ENCODE data around the gene SCARB1.

The SCARB1 gene

DNA sequence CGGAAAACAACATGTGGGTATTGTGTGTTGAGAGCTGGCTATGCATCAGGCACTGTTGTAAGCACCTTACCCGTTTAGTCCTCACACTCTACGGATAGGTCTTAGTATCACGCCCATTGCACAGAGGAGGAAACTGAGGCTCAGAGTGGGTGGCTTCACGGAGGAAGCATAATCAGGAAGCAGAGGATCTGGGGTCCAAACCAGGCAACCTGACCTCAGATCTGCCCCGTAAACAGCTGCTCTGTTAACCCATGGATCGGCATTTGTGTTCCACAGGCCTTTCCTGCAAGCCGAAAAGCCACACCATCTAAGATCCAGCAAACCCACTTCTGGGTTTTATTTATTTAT, 107.9 kb downstream of the SCARB1 start:
- DNase-seq: no peak

DNA sequence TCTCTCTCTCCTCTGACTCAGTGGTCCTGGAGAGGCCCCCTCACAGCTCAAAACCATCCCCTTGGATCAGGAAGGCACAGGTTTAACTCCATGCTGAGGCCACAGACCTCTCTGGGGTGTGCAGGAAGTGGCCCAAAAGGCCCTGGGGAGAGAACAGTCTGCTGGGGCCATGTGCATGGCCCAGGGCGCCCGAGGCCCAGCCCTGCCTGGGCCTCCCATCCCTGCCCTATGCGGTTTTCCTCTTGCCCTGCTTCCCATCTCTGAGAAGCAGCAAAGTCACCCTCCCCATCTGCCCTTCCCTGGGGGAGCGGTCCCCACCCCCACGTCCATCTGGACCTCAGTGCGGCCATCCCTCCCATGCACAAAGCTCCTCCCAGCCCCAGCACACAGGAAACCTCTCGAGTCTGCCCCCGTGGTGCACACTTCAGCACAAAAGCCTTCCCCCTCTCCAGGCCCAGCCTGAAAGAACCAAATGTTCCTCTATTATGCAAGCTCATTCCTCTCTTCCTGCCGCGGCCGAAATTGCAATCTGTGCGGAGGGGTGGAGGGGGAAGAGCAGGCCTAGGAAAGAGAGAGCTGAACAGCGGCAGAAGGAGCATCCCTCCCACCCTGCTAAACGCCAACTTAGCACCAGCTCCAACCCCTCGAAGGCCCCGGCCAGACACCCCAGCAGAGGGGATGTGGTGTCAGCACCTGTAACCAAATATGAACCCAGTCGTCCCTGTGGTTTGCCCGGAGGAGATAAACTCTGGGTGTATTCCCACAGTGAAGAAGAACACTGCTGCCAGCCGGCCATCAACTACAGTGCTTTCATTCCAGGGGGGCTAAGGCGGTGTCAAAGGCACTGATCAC, 108.5 kb downstream of the SCARB1 start:
- DNase-seq: no peak

DNA sequence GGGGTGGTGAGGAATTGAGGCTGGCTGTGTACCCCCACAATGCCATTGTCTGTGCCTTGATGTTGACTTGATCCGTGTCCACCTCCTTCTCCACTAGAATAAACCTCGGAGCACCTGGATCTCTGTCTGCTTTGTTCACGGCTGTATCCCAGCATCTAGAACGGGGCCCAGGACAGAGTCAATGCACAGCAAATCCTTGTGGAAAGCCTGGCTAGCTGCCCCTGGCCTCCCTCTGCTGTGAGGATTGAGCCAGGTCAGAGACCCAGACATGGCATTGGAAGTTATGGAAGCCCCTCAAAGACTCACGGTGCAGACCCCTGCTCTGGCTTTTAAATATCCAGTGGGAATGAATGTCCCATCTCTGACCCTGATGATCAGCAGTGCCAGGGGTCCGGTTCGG, 109.2 kb downstream of the SCARB1 start:
- no peak for DNase-seq

DNA sequence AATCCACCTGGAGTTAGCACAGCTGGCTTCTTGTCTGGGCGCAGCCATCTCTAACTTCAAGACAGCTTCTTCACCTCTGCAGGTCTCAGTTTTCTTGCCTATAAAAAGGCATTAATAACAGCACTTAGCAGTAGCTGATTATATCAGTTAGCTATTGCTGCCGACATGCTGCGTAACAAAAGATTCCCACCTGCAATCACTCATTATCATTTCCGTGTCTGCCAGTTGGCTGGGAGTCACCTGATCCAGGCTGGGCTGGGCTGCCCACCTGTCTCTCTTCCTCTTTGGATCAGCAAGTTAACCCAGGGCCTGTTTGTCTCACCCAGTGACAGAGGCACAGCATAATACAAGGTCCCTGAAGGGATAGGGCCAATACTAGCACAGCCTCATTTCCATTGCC, 109.7 kb downstream of the SCARB1 start:
- DNase-seq: no peak

DNA sequence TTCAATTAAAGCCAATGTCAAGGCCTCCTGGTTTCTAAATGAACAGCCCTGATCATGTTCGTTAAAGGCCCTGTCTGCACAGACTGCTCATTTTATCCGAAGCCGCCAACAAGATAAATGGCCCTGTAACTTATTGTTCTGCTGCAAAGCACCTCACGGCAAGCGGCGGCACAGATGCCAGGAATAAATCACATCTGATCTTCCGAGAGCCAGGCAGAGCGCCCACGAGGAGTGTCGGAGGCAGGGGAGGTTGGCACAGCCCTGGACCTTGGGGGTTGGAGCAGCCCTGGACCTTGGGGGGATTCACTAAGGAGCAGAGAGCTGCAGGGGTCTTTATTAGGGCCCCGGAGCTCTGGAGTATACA, 110.5 kb downstream of the SCARB1 start:
- DNase-seq: no peak

GRCh38 chr12:124752437-124753227, 111.0 kb downstream of the SCARB1 start:
- DNase-seq: no peak

- no peak for DNase-seq
Observed at GRCh38 chr12:124751654-124752355, 111.9 kb downstream of the SCARB1 start.

- no peak for DNase-seq
Observed at GRCh38 chr12:124750787-124751471, 112.7 kb downstream of the SCARB1 start.

- DNase-seq: no peak
Observed at GRCh38 chr12:124750149-124750656, 113.5 kb downstream of the SCARB1 start.

DNA sequence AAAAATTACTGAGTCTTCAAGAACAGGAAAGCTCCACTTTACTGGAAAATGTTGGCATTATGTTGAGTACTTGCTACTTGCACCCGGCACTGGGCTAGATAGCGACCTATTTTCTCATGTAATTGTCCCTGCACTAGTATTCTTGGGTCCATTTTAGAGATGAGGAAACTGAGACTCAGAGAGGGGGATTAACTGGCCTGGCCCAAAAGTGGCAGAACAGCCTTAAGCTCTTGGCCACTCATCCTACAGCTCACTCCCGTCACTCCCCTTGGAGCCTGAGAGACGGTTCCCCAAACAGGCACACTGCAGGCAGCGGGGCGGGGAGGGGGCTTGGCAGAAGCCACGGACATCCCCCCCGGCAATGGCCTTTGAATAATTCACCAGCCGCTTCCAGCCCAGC, 113.9 kb downstream of the SCARB1 start:
- no peak for DNase-seq

DNA sequence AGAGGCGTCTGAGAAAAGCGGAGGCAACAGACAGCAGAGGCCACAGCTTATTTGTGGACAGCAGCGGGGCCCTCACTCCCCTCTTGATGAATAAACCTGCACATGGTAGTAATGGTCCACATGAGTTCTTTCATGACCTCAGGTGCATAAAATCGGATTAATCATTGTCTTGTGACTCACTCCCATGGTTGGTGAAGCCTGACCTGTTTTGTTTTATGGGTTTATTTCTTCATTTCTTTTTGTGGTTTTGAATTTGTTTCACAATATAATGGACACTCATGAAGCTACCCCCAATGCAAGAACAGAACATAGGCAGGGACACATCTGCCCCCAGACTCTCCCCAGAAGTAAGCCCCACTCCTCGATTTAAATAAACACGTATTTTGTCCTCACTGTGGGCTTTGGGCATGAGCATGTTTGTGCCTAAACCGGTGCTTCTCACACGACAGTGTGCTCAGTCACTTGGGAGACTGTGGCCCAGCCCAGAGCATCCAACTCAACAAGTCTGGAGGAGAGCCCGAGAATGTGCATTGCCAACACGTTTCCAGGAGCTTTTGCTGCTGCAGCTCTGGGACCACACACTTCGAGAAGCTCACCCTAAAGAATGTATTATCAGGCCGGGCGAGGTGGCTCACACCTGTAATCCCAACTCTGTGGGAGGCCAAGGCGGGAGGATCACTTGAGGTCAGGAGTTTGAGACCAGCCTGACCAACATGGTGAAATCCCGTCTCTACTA, 116.1 kb downstream of the SCARB1 start:
- no peak for DNase-seq

DNA sequence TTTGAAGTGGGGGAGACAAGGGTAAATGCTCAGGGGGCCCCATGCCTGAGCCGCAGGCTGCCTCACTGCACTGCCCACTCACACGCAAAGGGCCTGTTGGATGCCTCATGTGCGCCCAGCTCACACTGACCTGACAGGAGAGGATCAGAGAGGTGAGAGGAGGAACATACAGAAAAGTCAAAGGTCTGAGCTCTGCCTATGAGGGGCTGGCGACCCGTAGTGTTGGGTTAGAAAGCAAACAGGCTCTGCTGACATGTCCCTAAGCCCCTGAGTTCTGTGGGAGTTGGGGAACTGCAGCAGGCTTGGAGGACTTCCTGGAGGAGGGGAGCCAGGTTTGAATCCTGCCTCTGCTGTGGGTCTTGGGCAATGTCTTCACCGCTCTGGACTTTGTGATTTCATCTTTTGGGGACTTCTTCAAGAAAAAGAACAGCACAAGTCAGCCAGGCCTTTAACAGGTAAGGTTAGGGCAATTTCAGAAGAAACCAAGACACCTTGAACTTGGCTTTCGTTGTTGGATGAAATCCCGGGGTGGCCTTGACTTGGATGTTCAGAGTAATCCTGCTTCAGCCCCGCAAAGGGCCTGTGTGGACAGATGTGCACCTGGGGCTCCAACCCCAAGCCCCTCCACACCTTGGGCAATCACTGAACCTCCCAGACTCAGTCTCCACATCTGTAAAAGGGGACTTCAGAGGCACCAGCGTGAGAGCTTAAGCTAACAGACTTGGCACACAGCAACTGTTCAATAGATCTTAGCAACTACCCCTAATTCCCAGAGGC, 116.8 kb downstream of the SCARB1 start:
- DNase-seq: no peak

- peak; percentile 80 for DNase-seq
Observed at GRCh38 chr12:124745891-124746570, 117.6 kb downstream of the SCARB1 start.

- no peak for DNase-seq
Observed at GRCh38 chr12:124745465-124745890, 118.2 kb downstream of the SCARB1 start.

- no peak for DNase-seq
Observed at GRCh38 chr12:124744659-124745464, 118.8 kb downstream of the SCARB1 start.

- no peak for DNase-seq
Observed at GRCh38 chr12:124744273-124744640, 119.4 kb downstream of the SCARB1 start.

DNA sequence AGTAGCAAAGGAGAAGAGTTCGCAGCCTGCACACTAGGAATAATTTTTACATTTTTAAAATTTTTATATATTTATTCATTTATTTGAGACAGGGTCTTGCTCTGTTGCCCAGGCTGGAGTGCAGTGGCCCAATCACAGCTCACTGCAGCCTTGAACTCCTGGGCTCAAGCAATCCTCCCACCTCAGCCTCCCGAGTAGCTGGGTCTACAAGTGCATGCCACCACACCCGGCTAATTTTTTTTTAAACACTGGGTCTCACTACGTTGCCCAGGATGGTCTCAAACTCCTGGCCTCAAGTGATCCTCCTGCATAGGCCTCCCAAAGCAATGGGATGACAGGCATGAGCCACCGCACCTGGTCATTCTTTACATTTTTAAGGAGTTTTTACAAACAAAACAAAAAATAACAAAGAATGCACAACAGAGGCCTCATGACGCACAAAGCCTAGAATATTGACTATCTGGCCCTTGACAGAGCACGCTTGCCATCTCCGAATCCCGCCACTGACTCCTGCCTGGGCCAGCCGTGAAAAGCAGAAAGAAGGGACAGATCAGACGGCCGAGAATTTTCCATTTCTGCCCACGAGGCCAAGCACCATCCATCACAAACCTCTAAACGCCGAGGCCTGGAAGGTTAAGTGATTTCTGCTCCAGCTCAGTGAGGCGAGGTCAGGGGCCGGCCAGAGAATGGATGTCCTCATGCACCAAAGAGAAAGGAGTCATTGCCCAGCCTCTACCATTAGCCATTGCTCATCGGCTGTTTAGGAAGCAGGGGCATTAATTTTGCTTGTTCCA, 120.0 kb downstream of the SCARB1 start:
- no peak for DNase-seq

GRCh38 chr12:124742678-124743077, 121.0 kb downstream of the SCARB1 start:
- DNase-seq: no peak

GRCh38 chr12:124742111-124742510, 121.6 kb downstream of the SCARB1 start:
- DNase-seq: peak; percentile 57
